Stomach (tissue), 4 donors: ENCODE results near the gene SH3YL1.

ENCODE experiments used
- EP300 ChIP-seq: sonication (generic); formaldehyde crosslinking; IDR thresholded peaks from one replicate; pipeline ENCODE4 v1.6.1; 2017; ENCODE audit warnings: antibody characterized with exemption
- POLR2AphosphoS5 ChIP-seq, 3 donors: sonication (generic); formaldehyde crosslinking; IDR thresholded peaks; one replicate each; pipeline ENCODE4 v1.6.1; 2016; ENCODE audit warnings: antibody characterized with exemption in 3 of 3
- TF ChIP-seq, protein P1 (sequence below), 7 experiments: fragments of 450-650 bp in 4 of 7; fragments of 200-600 bp in 3 of 7; sonication (generic) in 3 of 7; IDR thresholded peaks; one replicate each; pipeline ENCODE4 v1.5.1; 2016 to 2019; ENCODE audit warnings: antibody characterized with exemption in 7 of 7, control low read depth in 2 of 7, mild to moderate bottlenecking in 1 of 7

DNA sequence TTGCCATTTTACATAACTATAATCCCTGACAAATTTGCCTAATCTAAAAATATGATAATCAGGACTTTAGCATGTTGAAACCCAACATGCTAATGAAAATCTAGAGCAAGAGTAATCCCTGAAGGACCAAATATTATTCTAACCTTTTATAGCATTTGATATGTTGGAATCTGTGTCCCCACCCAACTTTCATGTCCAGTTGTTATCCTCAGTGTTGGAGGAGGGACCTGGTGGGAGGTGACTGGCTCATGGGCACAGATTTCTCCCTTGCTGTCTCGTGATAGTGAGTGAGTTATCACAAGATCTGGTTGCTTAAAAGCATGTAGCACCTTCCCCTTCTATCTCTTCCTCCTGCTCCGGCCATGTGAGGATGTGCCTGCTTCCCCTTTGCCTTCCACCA is 59.8 kb downstream of the SH3YL1 start:
- TF ChIP-seq, protein P1, sequence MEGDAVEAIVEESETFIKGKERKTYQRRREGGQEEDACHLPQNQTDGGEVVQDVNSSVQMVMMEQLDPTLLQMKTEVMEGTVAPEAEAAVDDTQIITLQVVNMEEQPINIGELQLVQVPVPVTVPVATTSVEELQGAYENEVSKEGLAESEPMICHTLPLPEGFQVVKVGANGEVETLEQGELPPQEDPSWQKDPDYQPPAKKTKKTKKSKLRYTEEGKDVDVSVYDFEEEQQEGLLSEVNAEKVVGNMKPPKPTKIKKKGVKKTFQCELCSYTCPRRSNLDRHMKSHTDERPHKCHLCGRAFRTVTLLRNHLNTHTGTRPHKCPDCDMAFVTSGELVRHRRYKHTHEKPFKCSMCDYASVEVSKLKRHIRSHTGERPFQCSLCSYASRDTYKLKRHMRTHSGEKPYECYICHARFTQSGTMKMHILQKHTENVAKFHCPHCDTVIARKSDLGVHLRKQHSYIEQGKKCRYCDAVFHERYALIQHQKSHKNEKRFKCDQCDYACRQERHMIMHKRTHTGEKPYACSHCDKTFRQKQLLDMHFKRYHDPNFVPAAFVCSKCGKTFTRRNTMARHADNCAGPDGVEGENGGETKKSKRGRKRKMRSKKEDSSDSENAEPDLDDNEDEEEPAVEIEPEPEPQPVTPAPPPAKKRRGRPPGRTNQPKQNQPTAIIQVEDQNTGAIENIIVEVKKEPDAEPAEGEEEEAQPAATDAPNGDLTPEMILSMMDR (IDR thresholded peaks at IDR 0.05): no peak
- TF ChIP-seq EP300 (no peak), POLR2AphosphoS5 (IDR thresholded peaks at IDR 0.05) (no peak)
